DMS 273 (cell line): Measurements from ENCODE around the gene REPIN1.
A peak's percentile ranks its signal among the peaks of the same experiment; 100 is the strongest.

ENCODE experiments used
- DNase-seq: peaks from one replicate; lab custom pipeline; 2025; ENCODE audit not compliant: unreplicated experiment; lab: John Stamatoyannopoulos, UW

The REPIN1 gene

DNA sequence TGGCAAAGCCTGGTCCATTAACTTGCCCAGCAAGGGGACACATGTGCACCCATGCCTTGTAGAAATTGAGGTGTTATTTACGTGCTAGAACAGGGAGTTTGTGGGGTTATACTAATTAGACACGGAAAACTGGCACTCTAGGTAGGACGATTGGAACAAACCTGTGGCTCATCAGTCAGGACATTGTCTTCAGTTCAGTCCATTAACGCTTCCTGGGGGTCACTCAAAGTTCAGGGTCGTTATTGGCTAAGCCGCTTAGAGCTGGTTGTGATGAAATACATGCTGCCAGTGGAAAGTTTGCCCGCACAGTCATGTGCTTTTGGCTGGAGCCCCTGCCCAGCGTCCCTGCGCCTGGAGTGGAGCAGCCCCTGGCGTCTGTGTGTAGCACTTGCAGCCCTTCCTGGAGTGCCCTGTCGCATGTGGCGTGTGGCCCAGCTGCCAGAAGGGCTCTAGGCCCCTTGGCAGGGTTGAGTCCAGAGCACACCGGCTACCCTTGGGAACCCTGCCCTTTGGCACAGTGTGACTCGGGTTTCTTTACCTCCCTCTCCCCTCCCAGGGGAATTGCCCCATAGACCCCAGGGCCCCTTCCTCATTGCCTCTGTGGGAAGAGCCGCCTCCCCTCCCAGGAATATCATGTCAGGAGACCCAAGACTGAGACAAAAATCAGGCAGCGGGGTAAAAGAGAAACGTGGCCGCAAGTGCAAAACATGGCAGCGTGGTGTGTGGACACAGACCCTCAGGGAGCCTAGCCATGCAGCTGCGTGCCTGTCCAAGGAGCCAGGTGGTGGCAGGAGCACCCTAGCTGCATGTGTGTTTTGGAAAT, 20.3 kb downstream of the REPIN1 start:
- DNase-seq: peak; percentile 97

DNA sequence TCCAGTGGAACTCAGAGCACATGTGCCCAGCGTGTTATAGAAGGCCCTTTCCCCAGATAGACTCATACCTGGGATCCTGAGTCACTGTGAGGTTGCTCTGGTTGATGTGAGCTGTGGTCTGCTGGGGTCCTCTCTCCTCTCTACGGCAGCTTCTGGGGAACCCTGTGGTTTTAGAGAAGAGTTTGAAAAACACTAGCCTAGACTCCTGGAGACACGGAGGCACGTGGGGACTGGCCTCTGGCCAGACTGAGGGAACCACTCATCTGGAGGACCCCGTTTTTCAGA, 20.9 kb downstream of the REPIN1 start:
- DNase-seq: no peak

DNA sequence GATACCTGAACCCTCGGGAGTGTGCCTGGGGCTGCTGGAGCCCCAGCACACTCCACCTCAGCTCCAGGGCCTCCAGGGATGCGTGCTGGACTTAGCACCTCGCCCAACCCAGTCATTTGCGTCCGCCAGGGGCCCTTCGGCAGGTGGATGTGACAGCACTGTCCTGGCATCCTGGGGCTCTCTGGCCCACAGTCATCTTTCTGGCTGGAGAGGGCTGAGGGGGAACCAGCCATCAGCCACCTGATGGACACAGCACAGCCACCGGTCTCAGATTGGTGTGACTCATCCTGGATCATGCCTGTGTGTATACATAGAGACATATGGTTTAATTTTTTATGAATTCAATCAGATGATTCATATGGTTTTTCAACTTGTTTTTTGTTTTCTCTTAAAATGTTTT, 21.6 kb downstream of the REPIN1 start:
- DNase-seq: no peak

DNA sequence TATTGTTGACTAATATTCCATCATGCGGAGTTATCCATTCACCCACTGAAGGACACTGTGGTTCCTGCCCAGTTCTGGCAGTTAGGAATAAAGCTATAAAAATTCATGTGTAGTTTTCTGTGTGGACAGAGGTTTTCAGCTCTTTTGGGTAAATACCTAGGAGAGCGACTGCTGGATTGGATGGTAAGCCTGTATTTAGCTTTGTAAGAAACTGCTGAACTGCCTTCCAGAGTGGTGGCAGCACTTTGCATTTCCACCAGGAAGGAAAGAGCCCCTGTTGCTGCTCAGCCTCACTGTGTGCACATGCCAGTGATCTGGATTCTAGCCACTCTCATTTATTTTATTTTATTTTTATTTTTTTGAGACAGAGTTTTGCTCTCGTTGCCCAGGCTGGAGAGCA, 24.7 kb downstream of the REPIN1 start:
- no peak for DNase-seq

DNA sequence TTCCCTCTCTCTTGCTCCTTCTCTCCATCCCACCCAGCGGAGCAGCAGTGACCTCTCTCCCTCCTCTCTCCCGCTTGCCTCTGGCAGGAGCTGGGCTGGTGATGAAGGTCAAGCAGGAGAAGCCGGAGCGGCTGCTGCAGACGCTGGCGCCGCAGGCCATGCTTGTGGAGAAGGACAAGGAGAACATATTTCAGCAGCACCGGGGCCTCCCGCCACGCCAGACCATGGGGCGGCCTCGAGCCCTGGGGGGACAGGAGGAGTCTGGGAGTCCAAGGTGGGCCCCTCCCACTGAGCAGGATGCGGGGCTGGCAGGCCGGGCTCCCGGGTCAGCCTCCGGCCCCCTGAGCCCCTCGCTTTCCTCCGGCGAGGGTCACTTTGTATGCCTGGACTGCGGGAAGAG, 27.8 kb downstream of the REPIN1 start:
- no peak for DNase-seq

DNA sequence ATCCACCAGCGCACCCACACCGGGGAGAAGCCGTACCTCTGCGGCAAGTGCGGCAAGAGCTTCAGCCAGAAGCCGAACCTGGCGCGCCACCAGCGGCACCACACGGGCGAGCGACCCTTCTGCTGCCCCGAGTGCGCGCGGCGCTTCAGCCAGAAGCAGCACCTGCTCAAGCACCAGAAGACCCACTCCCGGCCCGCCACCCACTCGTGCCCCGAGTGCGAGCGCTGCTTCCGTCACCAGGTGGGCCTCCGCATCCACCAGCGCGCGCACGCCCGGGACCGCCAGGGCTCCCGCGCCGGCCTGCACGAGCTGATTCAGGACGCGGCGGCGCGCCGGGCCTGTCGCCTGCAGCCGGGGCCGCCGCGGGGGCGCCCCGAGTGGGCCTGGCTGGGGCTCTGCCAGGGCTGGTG, 28.2 kb downstream of the REPIN1 start:
- DNase-seq: no peak

DNA sequence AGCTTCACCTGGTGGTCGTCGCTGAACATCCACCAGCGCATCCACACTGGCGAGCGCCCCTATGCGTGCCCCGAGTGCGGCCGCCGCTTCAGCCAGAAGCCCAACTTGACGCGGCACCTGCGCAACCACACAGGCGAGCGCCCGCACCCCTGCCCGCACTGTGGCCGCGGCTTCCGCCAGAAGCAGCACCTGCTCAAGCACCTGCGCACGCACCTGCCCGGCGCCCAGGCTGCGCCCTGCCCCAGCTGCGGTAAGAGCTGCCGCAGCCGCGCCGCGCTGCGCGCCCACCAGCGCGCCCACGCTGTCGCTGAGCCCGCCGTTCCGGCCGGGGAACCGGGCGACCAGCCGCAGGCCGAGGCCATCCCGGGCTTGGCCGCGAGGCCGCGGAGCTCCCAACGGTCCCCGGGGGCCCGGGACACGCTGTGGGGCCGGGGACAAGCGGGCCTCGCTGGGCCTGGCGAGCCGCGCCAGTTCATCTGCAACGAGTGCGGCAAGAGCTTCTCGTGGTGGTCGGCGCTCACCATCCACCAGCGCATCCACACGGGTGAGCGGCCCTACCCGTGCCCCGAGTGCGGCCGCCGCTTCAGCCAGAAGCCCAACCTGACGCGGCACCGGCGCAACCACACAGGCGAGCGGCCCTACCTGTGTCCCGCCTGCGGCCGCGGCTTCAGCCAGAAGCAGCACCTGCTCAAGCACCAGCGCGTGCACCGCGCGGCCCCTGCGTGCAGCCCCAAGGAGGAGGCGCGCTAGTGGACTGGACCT, 28.9 kb downstream of the REPIN1 start:
- DNase-seq: no peak

DNA sequence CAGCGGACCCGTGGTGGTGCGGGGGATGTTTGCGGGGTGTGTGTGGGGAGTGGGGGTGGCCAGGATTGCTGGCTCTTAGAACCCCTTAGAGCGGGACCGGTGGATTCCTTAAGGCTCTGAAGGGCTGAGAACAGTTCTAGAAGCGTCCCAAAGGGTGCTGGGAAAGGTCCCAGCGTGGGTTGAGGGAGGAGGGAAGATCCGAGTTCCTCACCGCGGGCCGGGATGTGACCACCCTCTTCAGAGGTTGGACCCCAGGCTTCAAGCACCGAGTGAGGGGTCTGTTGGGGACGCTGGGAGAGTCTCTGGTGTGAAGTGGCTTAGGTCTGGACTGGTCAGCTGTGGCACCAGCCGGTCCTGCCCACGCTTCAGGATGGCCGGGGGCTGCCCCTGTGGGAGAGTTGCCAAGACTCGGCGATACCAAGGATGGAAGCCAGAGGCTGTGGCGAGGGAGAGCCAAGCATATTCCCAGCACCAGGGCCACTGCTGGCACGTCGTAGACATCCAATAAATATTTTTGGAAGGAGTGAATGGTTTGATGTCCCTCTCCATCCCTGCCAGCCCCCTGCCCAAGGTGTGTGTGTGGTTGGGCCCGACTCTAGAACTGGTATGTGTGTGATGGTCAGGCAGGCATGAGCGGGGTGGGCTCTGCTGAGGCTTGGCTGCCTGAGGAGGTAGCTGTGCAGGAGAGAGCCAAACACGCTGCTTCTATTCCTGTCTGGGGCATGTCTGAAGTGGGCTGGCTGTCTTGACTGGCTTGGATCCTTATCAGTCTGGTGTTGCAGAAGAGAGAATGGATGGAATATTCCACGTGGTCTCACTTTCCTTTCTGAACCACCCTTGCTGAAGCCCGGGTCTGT, 29.7 kb downstream of the REPIN1 start:
- DNase-seq: no peak

DNA sequence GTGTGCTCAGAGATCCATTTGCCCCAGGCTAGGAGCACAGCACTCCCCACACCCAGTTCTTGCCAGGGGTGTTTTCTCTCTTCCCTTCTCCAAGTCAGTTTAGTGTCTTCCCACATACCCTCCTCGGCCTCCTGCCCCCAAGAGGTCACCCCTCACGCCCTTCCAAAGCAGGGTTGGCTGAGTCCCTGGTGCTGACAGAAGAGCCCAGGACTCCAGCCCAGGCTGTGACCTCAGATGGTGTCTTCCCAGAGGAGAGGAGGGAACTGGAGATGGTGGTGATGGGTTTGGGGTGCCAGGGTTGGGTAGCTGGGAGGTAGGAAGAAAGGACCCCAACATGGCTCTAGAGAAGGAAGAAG, 30.3 kb downstream of the REPIN1 start:
- DNase-seq: no peak

DNA sequence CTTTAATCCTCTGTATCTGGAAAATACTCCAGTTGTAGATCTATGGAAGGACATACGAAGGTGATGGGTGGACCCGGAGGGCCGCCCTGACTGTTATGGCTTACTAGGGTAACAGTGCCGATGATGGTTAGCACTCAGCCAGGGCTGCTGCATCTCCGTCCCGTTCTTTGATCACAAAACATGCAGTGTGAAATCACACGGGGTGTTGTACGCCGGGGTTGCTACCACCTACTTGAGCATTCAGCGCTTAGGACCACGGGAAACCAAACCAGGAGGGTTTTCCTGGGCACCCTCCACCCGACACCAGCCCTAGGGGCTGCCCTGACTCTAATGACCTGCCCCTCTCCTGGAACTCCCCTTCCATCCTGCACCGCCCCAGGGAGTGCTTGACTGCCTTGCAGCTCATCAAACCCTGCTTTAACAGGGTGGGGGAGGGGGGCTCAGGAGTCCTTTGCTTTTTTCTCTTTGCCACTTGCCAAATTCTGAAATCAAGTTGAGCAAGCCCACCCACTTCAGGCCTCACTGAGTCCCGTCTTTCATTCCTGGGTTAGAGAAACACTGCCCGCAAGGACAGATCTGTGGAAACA, 30.9 kb downstream of the REPIN1 start:
- no peak for DNase-seq

DNA sequence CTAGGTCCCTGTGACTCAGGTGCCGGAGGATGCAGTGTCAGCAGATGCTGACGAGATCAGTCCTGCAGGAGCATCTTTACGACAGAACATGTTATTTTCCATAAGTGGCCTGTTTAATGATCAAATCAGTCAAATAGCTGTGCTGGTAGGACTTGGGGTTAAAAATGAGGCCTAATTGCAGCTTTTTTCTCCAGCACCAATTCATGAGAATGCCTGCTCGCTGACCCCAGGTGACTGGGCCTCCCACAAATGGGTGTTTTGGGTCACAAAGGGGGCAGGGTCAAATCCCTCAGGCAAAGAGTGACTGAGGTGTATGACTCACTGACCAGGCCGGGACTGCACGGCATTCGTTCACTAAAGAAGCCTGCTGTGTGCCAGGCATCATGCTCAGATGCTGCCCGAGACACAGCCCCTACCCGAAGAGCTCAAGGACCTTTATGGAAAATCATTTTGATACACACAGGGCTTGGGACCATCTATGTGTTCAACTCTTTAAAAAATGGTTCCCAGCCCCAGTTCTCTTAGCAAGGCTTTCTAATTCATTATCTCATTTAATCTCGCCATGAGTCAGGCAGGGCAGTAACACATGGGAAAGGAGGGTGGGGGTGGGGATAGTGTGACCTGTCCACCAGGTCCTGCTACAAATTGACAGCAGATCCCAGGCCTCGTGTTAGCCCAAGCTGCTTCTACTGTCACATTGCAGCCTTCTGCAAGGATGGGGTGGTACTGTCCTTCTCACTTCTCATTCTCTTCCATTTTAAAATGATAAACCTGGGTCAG, 31.6 kb downstream of the REPIN1 start:
- no peak for DNase-seq

DNA sequence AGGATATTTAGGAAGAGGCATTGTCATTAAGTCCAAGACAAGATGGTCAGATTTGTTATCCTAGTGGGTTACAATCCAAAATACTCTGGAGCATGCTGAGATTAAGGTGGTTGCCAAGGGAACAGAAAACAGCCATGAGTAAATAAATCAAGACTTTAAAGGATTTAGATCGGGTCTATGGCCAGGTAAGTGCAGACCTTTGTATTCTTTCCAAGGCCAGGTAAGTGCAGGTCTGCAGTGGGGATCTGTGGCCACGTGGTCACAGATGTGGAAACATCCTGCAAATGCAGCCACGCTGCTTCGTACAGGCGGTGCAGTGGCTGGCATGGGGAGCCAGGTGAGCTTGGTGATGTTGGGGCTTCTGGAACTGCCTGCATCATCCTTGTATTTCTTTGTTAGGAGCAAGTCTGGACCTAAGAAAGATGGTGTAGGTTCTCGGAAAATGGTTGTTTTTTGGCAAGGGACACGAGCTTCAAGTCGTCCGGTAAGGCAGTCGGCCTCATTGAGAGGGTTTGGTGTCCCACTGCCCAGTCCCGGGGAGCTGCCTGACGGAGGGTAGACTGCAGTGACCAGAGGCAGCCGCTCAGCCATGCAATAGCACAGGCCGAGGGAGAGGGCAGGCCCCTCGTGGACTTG, 32.3 kb downstream of the REPIN1 start:
- no peak for DNase-seq

DNA sequence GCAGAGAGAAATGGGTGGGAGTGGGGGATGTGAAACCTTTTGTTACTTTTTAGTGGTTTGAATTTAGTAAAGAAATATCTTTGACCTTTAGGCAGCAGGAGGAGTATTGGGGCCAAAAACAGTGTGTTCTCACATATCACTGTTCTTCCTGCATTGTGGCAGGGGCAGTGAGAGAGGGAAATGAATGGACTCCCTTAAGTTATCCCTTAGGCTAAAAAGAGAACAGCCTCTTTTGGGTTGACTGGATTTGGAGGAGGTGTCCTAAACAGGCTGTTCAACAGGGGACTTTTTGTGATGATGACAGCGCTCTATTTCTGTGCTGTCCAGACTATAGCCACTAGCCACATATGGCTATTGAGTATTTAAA, 32.8 kb downstream of the REPIN1 start:
- no peak for DNase-seq

DNA sequence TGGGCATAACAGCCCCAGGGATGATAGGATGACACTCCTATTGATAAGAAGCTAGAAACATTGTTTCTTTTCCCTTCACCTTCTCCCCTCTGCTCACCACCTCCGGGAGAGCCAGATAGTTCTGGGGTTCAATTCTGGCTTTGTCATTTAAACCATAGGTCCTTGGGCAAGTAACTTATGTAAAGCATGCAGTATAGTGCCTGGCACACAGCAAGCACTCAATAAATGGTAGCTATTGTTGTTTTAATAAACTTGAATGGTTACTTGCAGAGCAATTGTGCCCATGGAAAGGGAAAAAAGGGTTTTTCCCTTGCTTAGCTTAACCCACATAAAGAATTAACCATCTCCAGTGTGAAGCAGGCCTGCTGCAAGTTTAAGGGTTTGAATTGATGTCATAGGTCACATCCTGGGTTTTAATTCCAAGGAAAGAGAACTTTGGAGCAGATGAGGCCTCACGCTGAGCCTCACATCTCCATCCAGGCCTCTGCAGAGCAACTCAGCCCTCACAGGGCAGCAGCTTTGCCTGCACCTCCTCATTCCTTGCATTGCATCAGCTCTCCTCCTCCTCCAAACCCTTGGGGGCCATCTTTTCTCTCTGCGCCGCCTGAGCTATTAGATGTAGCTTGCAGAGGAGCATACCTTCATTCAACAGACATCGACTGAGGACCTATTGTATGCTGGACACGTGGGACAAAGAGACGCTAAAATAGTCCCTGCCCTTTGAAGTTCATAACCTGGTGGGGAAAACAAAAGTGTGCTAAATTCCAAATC, 33.4 kb downstream of the REPIN1 start:
- DNase-seq: no peak

DNA sequence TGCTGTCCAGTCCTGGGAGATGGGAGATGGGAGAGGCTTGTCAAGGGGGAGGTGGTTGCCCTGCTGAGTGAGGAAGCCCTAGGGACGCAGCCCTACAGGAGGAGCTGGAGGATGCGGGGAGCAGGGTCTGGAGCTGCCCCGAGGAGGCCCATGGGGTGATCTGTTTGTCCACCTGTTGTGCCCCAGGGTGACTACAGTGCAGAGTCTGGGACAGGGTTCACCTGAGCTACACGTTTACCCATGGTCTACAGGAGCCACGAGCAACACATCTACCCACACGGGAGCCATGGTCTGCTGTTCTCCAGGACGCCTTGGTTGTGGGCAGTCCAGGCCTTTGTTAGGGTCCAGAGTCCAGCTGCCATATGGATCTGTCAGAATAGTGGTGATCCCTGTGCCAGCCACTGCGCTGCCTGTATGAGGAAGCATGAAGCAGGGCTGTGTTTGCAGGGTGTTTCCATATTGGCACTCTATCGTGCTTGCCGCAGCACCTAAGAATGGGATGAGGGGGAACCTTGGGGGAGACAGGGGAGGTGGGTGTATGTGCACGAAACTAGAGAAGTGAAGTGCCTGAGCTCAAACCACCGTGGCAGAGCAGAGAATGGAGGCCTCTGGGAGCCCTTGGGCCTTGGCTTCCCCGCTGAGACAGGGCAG, 34.2 kb downstream of the REPIN1 start:
- no peak for DNase-seq

DNA sequence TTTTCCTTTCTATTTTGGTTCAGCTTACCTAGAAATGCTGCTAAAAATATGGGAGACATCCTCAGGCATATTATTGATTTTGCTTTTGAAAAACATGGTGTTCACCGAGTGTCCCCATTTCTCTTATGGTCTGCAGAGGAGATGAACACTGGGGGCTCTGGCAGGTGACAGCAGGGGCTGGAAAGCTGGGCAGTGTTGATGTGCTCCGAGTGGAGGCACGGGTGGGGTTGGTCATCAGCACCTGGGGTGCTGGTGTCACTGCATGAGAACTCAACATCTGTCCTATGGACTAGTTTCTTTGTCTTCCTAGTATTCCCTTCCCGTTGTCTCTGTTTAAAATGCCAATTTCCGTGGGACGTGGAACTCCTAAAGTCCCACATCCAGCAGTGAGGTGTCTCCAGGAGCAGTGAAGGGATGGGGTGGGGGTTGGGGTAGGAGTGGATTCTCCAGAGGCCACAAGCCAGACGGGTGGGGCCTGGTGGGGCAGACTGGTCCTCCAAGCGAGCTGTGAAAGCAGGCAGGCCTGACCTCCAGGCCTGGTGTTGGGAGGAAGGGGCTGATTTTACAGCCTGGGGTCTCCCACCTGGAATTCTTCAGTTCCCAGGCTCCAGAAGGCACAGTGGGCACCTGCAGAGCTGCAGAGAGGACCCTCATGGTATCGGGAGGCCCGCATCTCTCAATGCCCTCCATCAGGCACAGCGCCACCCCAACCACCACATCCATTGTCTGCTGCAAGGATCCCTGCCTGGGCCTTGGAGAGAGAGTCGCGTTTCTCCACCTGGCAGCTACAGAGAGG, 35.0 kb downstream of the REPIN1 start:
- no peak for DNase-seq

DNA sequence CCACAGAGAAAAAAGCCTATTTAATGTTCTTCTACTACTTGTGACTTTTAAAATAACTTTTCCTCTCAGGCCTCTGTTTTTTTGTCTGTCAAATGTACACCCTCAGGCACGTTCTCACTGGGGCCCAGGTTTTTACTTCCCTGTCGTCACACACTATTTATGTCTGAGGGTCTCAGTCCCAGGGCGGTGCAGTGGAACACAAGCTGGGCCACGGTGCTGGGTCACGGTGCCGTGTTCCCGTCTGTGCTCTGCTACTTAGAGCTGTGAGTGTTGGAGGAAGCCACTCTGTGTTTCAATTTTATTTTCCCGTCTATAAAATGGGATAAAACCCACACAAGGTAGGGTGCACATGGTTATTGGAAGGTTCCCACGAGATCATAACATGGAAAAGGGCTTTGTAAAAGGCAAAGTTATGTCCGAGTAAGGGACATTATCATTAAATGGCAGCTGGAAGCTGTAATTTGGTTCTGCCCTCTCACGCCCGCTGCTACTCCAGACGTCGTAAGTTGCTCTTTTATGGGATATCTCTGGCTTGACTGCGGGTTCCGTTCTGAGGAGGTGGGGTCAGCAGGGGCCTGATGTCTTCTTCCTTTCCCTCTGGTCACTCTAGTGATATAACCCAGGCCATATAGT, 35.7 kb downstream of the REPIN1 start:
- DNase-seq: no peak
